Ovary (tissue), 9 donors: Measurements from ENCODE around the gene SDCCAG8. TPM values are rescaled to one million over a fixed set of nuclear protein-coding genes. Genes with fewer than 3 reads are reported as not detected.

ENCODE experiments used
- DNase-seq, 5 donors: peaks; one replicate each; pipeline ENCODE4 v3.0.0-alpha.2; 2019 to 2020
- H3K27ac ChIP-seq, 2 donors: fragments of 200-600 bp; one replicate each; pipeline versions ENCODE4 v1.5.1 to v1.8.0; 2019 to 2022
- H3K27me3 ChIP-seq: fragments of 200-600 bp; one replicate; pipeline ENCODE4 v1.8.0; 2022
- H3K36me3 ChIP-seq: fragments of 200-600 bp; sonication (generic); one replicate; pipeline ENCODE4 v1.5.1; 2019
- H3K4me1 ChIP-seq: one replicate; pipeline ENCODE4 v1.8.1; 2013; ENCODE audit warnings: mild to moderate bottlenecking, moderate library complexity; ENCODE audit not compliant: insufficient read depth
- H3K4me3 ChIP-seq: fragments of 200-600 bp; sonication (generic); one replicate; pipeline ENCODE4 v1.5.1; 2017
- H3K9me3 ChIP-seq, 2 donors: fragments of 200-600 bp in 1 of 2; sonication (generic) in 1 of 2; one replicate each; pipeline versions ENCODE4 v1.5.1 to v1.8.1; 2013 to 2019; ENCODE audit warnings: mild to moderate bottlenecking in 1 of 2, moderate library complexity in 1 of 2
- EP300 ChIP-seq: sonication (generic); formaldehyde crosslinking; IDR thresholded peaks from one replicate; pipeline ENCODE4 v1.6.1; 2017; ENCODE audit warnings: antibody characterized with exemption
- POLR2A ChIP-seq: fragments of 450-650 bp; IDR thresholded peaks from one replicate; pipeline ENCODE4 v1.6.1; 2017; ENCODE audit warnings: antibody characterized with exemption, mild to moderate bottlenecking, moderate library complexity
- WGBS, 3 donors: extraction: QIAGEN DNeasy Blood & Tissue Kit in 1 of 3; methylation state at CpG; one replicate each; pipeline versions ENCODE4 v1.1.5 to v1.1.7; 2013 to 2017; 5-methylcytosine and 5-hydroxymethylcytosine counted together
- intact Hi-C, 4 donors: fragments of 100-400 bp; cut with DNase I; formaldehyde crosslinking; loops; one replicate each; pipeline versions ENCODE4 v1.11.0 to v1.15.1; 2022 to 2023
- polyA plus RNA-seq, 2 donors: library from polyadenylated mRNA; stranded (reverse); fragments of 200-250 nt in 1 of 2; fragments of 350-450 nt in 1 of 2; fragmentation: Illumina TruSeq in 1 of 2; extraction: RNeasy Lipid Tissue Mini Kit (QIAGEN cat#74804) in 1 of 2; gene quantifications; one replicate each; pipeline ENCODE4 v1.2.3, GENCODE V29; 2013 to 2014
- total RNA-seq, 7 donors: library from RNA; depleted of rRNA in 2 of 7; stranded (reverse); fragments of >200 nt in 2 of 7; fragmentation: NEBNext Ultra II Directional in 3 of 7; extraction: Animal tissue kit (Norgen Biotek cat#: 25700) in 3 of 7; gene quantifications; one replicate each; pipeline versions ENCODE4 v1.1.0 to v1.2.4, GENCODE V29; 2016 to 2023
- TF ChIP-seq, protein P1 (sequence below), 3 donors: fragments of 450-650 bp in 2 of 3; fragments of 200-600 bp in 1 of 3; IDR thresholded peaks; one replicate each; pipeline versions ENCODE4 v1.5.1 to v1.8.0; 2016 to 2022; ENCODE audit warnings: antibody characterized with exemption in 3 of 3, mild to moderate bottlenecking in 1 of 3
- donor health status: DM: no; HTN: no; CAD: no; lungs with moderate emphysema.
- donor health status: DM: no; HTN: no; CAD: no.
- donor health status: Bipolar disorder and iron deficiency.
- donor health status: DM: yes; HTN: yes; CAD: no.
- donor health status: DM: no; HTN: no; CAD: no.
- donor health status: DM: yes; HTN: yes; CAD: no.

SDCCAG8 gene
- total and polyA plus RNA-seq, 9 donors, result 19.8 to 45.9 (median 30.6) TPM

DNA sequence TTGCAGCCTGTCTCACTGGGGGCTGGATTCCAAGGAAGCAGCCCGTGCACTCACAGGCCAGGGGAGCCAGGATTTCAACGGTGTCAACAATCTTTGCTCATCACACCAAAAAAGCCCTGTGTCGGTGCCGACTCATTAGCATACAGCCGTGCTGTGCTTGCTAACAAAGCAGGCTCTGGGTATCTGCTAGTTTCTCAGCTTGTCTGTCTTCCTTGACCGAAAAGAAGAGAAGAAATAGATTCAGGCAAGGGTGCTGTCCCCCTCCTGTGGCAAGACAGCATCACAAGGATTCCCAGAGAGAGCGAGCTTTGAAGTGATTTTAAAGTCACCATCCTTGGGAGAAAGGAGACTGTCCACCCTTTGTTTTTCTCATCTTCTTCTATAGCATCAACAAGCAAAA, 214.7 kb downstream of the SDCCAG8 start:
- H3K27me3 ChIP-seq, result no peaks in the 10 kb centered on the region
- H3K9me3 ChIP-seq, result no peaks in the 10 kb centered on the region
- H3K4me1 ChIP-seq, result peaks cover 8% of the 10 kb centered on the region
- intact Hi-C loops, result no loop called here
- no peak overlapping the region for H3K4me3 ChIP-seq
- no peak for TF ChIP-seq POLR2A
- TF ChIP-seq, protein P1, sequence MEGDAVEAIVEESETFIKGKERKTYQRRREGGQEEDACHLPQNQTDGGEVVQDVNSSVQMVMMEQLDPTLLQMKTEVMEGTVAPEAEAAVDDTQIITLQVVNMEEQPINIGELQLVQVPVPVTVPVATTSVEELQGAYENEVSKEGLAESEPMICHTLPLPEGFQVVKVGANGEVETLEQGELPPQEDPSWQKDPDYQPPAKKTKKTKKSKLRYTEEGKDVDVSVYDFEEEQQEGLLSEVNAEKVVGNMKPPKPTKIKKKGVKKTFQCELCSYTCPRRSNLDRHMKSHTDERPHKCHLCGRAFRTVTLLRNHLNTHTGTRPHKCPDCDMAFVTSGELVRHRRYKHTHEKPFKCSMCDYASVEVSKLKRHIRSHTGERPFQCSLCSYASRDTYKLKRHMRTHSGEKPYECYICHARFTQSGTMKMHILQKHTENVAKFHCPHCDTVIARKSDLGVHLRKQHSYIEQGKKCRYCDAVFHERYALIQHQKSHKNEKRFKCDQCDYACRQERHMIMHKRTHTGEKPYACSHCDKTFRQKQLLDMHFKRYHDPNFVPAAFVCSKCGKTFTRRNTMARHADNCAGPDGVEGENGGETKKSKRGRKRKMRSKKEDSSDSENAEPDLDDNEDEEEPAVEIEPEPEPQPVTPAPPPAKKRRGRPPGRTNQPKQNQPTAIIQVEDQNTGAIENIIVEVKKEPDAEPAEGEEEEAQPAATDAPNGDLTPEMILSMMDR (IDR thresholded peaks at IDR 0.05), result no peak
- TF ChIP-seq EP300, result no peak
- WGBS, 3 donors, result 82 to 88% (median 87%) methylated on average over 7 of the region's 7 CpGs
- no peaks in the 10 kb centered on the region for H3K36me3 ChIP-seq
- H3K27ac ChIP-seq, result no peak overlapping the region
- no peak for DNase-seq

DNA sequence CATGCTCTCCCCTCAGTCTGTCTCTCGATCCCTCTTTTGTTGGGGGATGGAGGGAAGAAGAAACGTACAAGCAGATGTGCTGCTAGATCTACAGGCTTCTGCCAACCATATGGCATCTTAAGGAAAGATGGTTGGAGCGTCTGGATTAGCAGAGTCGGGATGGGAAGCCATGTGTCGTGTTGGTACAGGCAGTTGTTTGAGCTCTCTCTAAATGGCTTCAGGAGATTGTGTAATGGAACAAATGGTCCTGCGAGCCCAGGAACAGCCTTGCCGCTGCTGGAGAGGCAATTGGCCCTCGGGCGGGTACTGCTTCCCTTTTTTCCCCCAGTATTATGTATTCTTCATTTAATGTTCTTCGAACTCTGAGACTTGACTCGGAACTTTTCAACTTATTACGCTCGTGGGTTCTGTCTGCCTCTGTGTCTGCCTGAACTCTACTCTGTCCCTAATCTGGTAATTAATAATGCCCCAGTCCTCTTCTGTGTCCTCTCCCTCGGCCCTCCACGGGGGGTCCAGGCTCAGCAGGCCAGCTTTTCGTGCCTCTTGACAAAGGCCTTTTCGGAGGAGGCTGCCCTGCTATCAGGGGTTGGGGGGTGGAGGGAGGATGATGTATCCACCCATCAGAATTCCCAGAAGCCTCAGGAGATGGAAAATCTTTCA, 215.3 kb downstream of the SDCCAG8 start:
- H3K27me3 ChIP-seq, result no peaks in the 10 kb centered on the region
- no peak for TF ChIP-seq POLR2A
- no peak for TF ChIP-seq EP300
- TF ChIP-seq, protein P1 (IDR thresholded peaks at IDR 0.05), result no peak
- H3K4me1 ChIP-seq, result peaks cover 8% of the 10 kb centered on the region
- intact Hi-C loops, result no loop called here
- no peak overlapping the region for H3K4me3 ChIP-seq
- H3K27ac ChIP-seq, result no peak overlapping the region
- no peaks in the 10 kb centered on the region for H3K36me3 ChIP-seq
- DNase-seq, result no peak
- H3K9me3 ChIP-seq, result no peaks in the 10 kb centered on the region
- 91 to 95% (median 95%) methylated on average over 17 of the region's 17 CpGs for WGBS, 3 donors

DNA sequence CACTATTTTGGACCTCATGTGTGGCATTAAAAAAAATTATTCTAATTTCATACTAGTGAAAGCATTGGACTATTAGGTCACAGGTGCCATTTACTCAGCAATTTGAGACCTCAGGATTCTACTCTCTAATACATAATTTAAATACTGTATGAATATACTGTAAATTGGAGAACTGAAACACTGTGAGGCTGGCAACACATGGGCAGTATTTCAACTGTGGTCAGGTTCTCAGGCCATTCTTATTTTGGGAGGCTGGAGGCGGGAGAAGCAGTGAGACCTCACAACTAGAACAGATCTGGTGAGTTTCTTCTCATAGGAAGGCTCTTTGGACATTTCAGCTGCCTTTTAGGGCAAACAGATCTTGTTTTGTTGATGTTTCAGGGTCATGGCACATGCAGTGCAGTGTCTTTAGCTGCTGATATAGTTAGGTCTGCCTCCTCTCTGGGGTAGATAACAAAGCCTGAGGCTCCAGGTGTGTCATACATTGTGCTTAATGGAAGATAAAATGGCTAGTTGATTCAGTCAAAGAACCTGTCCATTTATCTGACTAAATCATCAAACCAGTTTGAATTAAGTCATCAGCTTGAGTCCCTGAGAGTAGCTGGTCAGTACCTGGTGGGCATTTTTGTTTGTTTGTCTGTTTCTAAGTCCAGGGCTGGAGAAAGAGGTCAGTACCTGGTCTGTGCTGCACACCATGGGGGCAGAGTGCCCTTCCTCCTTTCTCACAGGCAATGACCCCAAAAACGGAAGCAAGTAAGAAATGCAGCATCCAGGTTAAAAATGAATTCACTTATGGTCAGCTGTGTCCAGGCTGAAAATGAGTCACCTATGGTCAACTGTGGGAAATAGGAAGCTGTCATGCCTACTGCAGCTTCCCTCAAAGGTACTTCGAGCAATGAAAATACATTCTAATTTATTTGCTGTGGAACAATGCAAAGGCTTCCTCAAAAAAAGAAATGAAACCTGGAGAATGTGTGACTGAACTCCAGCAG, 216.2 kb downstream of the SDCCAG8 start:
- Histone ChIP-seq H3K27ac (no peak overlapping the region), H3K36me3 (no peaks in the 10 kb centered on the region), H3K9me3 (no peaks in the 10 kb centered on the region), H3K4me1 (peaks cover 8% of the 10 kb centered on the region), H3K4me3 (no peak overlapping the region), H3K27me3 (no peaks in the 10 kb centered on the region)
- intact Hi-C loops, result no loop called here
- TF ChIP-seq POLR2A (no peak), EP300 (no peak)
- TF ChIP-seq, protein P1 (IDR thresholded peaks at IDR 0.05), result no peak
- 59 to 67% (median 66%) methylated on average over 3 of the region's 3 CpGs for WGBS, 3 donors
- no peak for DNase-seq

DNA sequence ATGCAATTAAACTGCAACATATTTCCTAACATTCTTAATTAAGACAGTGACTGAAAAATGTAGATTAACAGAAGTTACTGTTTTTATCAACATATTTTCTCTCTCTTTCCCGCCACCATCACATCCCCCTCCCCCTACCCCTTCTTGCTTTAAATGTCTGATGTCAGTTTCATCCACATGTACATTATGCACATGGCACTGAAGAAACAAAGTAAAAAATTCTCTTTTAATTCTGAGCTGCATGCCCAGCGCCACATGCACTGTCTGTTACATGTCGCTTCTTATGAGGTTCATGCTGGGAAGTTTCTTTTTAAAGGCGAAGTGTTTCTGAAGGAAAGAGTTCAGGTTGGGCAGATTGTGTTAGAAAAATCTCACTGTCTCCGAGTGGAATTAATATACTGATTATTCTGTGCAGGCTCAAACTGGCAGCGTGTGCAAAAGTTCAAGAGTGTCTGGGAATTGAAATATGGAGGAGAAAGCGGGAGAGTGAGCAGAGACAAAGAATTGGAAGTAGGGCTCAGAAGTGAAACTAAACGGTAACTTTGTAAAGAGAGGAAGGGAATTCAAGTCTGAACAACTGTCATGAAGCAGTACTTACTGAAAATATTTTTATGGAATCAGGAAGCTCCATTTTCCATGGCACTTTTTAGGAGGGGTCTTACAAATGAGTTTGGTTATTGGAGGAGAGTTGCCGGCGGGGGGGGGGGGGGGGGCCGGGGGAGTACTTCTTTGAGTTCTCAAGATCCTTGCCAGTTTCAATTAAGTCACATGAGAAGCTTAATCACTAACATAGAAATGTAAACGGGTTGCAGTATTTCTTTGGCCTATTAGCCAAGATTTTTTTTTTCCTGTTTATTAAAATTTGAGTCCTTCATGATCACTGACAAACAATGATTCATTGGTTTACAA, 217.6 kb downstream of the SDCCAG8 start:
- no peak for DNase-seq
- no peaks in the 10 kb centered on the region for H3K9me3 ChIP-seq
- WGBS, 3 donors, result 0 to 5% (median 3%) methylated on average over 12 of the region's 12 CpGs
- H3K36me3 ChIP-seq, result no peaks in the 10 kb centered on the region
- TF ChIP-seq EP300 (no peak), POLR2A (no peak)
- TF ChIP-seq, protein P1 (IDR thresholded peaks at IDR 0.05), result no peak
- no peaks in the 10 kb centered on the region for H3K27me3 ChIP-seq
- H3K4me1 ChIP-seq, result peaks cover 8% of the 10 kb centered on the region
- H3K4me3 ChIP-seq, result peak overlapping the region; percentile 31
- peak overlapping the region in 1 of 2 donors; percentile 33 for H3K27ac ChIP-seq
- intact Hi-C loops, result no loop called here
